Measurements from ENCODE around the gene NTN4. TPM values are rescaled to one million over a fixed set of nuclear protein-coding genes. Genes with fewer than 3 reads are reported as not detected.

Gene NTN4
- total RNA-seq, 2 donors from 2014 or later: 72.3 to 79.2 TPM

- DNase-seq (ENCODE audit: low spot score) (no peak), ATAC-seq (ENCODE audit: insufficient number of reproducible peaks, low FRiP score, low read depth) (peak; percentile 78)
- Histone ChIP-seq H3K4me1 (ENCODE audit: control insufficient read depth in 1 of 2, low read depth in 2 of 2) (peaks cover 0 to 24% of the 10 kb centered on the region in 2 donors), H3K9me3 (no peaks in the 10 kb centered on the region), H3K27ac (peak overlapping the region in 1 of 2 donors; percentile 58), H3K4me3 (no peak overlapping the region), H3K36me3 (no peaks in the 10 kb centered on the region), H3K27me3 (replicated peaks; ENCODE audit: insufficient read depth) (no peaks in the 10 kb centered on the region)
- no peak for TF ChIP-seq CTCF (IDR thresholded peaks at IDR 0.05)
Measured at GRCh38 chr12:95653771-95654546, 136.6 kb downstream of the NTN4 start.

GRCh38 chr12:95651681-95652080 is 138.9 kb downstream of the NTN4 start:
- no peaks in the 10 kb centered on the region for H3K9me3 ChIP-seq
- H3K27ac ChIP-seq: no peak overlapping the region
- DNase-seq (ENCODE audit: low spot score) (no peak), ATAC-seq (ENCODE audit: insufficient number of reproducible peaks, low FRiP score, low read depth) (no peak)
- no peak overlapping the region for H3K4me3 ChIP-seq
- H3K36me3 ChIP-seq: no peaks in the 10 kb centered on the region
- TF ChIP-seq CTCF (IDR thresholded peaks at IDR 0.05): no peak
- H3K4me1 ChIP-seq (ENCODE audit: control insufficient read depth in 1 of 2, low read depth in 2 of 2): peaks cover 0 to 39% of the 10 kb centered on the region in 2 donors
- H3K27me3 ChIP-seq (replicated peaks; ENCODE audit: insufficient read depth): no peaks in the 10 kb centered on the region

DNA sequence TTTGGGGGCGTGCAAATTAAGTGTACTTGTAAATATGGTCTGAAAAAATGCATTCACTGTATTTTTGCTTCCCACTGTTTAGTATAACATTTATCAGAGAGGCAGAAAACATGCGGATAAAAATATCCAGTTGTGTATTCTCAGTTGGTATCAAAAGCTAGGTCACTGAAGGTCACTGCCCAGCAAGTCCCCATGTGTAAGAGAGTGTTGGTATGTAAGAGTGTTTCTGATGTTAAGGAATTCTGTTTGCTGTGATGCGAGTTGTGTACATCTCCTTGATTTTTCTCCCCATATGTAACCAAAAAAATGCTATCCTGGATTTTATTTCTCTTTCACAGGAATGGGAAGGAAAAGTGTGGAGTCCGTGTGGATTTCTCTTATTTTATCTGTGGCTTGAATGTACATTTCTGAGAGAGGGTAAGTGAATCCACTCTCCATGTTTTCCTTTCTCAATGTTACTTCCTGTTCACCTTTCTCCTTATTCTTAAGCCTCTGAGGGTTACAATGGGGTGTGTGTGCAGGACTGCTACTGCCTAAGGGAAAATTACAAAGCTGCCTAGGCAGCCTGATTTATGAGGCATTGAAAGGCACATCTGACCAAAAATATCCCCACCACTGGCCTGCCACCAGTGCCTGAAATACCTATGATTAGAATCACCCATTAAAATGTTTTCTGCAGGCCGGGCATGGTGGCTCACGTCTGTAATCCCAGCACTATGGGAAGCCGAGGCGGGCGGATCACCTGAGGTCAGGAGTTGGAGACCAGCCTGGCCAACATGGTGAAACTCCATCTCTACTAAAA is 141.4 kb downstream of the NTN4 start:
- Histone ChIP-seq H3K4me1 (ENCODE audit: control insufficient read depth in 1 of 2, low read depth in 2 of 2) (peaks cover 0 to 45% of the 10 kb centered on the region in 2 donors), H3K27me3 (replicated peaks; ENCODE audit: insufficient read depth) (no peaks in the 10 kb centered on the region), H3K27ac (no peak overlapping the region), H3K4me3 (no peak overlapping the region), H3K36me3 (no peaks in the 10 kb centered on the region), H3K9me3 (no peaks in the 10 kb centered on the region)
- ATAC-seq (ENCODE audit: insufficient number of reproducible peaks, low FRiP score, low read depth) (no peak), DNase-seq (ENCODE audit: low spot score) (no peak)
- TF ChIP-seq CTCF (IDR thresholded peaks at IDR 0.05): no peak

- Histone ChIP-seq H3K4me1 (ENCODE audit: control insufficient read depth in 1 of 2, low read depth in 2 of 2) (peaks cover 0 to 27% of the 10 kb centered on the region in 2 donors), H3K9me3 (no peaks in the 10 kb centered on the region), H3K4me3 (peak overlapping the region; percentile 57), H3K27me3 (replicated peaks; ENCODE audit: insufficient read depth) (no peaks in the 10 kb centered on the region), H3K27ac (no peak overlapping the region), H3K36me3 (no peaks in the 10 kb centered on the region)
- no peak for TF ChIP-seq CTCF (IDR thresholded peaks at IDR 0.05)
- ATAC-seq (ENCODE audit: insufficient number of reproducible peaks, low FRiP score, low read depth) (no peak), DNase-seq (ENCODE audit: low spot score) (no peak)
Measured at GRCh38 chr12:95646781-95647190, 143.8 kb downstream of the NTN4 start.

DNA sequence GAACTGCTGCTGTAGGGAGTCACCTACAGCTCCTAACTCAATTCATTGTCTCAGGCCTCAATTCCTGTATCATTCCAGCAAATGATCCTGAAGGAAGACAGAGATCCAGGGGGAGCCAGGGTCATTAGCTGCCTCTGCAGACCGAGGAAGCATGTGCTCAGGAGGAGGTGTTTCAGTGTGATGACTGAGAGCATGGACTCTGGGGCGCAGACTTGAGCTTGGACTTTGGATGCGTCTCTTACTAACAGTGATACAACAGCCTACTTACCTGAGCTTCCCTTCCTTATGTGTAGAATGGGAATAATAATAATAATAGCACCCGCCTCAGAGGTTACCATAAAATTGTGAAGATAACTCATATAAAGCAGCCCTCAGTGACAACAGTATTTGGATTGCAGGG is 147.3 kb downstream of the NTN4 start:
- TF ChIP-seq CTCF (IDR thresholded peaks at IDR 0.05): no peak
- H3K27ac ChIP-seq: no peak overlapping the region
- no peaks in the 10 kb centered on the region for H3K36me3 ChIP-seq
- no peaks in the 10 kb centered on the region for H3K27me3 ChIP-seq (replicated peaks; ENCODE audit: insufficient read depth)
- peaks cover 0 to 14% of the 10 kb centered on the region in 2 donors for H3K4me1 ChIP-seq (ENCODE audit: control insufficient read depth in 1 of 2, low read depth in 2 of 2)
- H3K9me3 ChIP-seq: no peaks in the 10 kb centered on the region
- no peak for ATAC-seq (ENCODE audit: insufficient number of reproducible peaks, low FRiP score, low read depth)
- H3K4me3 ChIP-seq: no peak overlapping the region
- DNase-seq (ENCODE audit: low spot score): no peak

All from thoracic aorta (tissue), 2 donors.